NB4 (cell line): ENCODE results near the gene CHRNG.

ENCODE experiments used
- CTCF ChIP-seq: IDR thresholded peaks from one replicate; pipeline ENCODE4 v1.5.1; 2012; ENCODE audit warnings: low read depth, low read length
- POLR2A ChIP-seq: IDR thresholded peaks from 2 replicates; pipeline ENCODE4 v1.6.1; 2011; ENCODE audit warnings: mild to moderate bottlenecking; ENCODE audit not compliant: insufficient read length; ENCODE audit errors: extremely low read depth

- TF ChIP-seq CTCF (no peak), POLR2A (no peak)
Observed at GRCh38 chr2:232503809-232504323, 35.6 kb upstream of the CHRNG start.
